ENCODE results near the gene CTRB2. TPM values are rescaled to one million over a fixed set of nuclear protein-coding genes. Genes with fewer than 3 reads are reported as not detected.
"Not testable (repeated sequence)": the region's sequence is repeated elsewhere in the genome, so short reads cannot be mapped to it uniquely, and the experiment has no call there.

The CTRB2 gene
- total RNA-seq, 1 donor from 2014 or later: not detected

- no peak for DNase-seq
These were observed 19.8 kb upstream of the CTRB2 start for GRCh38 chr16:75226550-75227360.

- no peak for DNase-seq
These were observed 18.9 kb upstream of the CTRB2 start for GRCh38 chr16:75225678-75226515.

- no peak for DNase-seq
These were observed 18.1 kb upstream of the CTRB2 start for GRCh38 chr16:75225092-75225491.

GRCh38 chr16:75224306-75225082 is 17.5 kb upstream of the CTRB2 start:
- no peak for DNase-seq

- not testable (repeated sequence) for DNase-seq
These were observed 16.2 kb upstream of the CTRB2 start for GRCh38 chr16:75223129-75223528.

- DNase-seq: no peak
These were observed 15.4 kb upstream of the CTRB2 start for GRCh38 chr16:75222271-75222783.

GRCh38 chr16:75219838-75220237 is 12.9 kb upstream of the CTRB2 start:
- no peak for DNase-seq

GRCh38 chr16:75219088-75219487 is 12.1 kb upstream of the CTRB2 start:
- no peak for DNase-seq

- no peak for DNase-seq
These were observed 11.5 kb upstream of the CTRB2 start, which contains the start of gene CTRB1 for GRCh38 chr16:75218256-75219076. TSS of gene CTRB1 (plus strand) at chr16:75218988. CDS start at chr16:75219008, 20 bp downstream.

- DNase-seq: no peak
These were observed 10.5 kb upstream of the CTRB2 start for GRCh38 chr16:75217389-75217851.

GRCh38 chr16:75216576-75216975 is 9.6 kb upstream of the CTRB2 start:
- no peak for DNase-seq

GRCh38 chr16:75216127-75216526 is 9.2 kb upstream of the CTRB2 start:
- DNase-seq: no peak

GRCh38 chr16:75211286-75211685 is 4.3 kb upstream of the CTRB2 start:
- not testable (repeated sequence) for DNase-seq

- DNase-seq: no peak
These were observed 3.0 kb upstream of the CTRB2 start for GRCh38 chr16:75209944-75210343.

GRCh38 chr16:75209514-75209913 is 2.6 kb upstream of the CTRB2 start:
- not testable (repeated sequence) for DNase-seq

GRCh38 chr16:75208861-75209505 is 2.0 kb upstream of the CTRB2 start:
- DNase-seq: no peak

GRCh38 chr16:75208242-75208825 is 1.4 kb upstream of the CTRB2 start:
- DNase-seq: no peak

GRCh38 chr16:75207831-75208230 is 870 bp upstream of the CTRB2 start:
- DNase-seq: no peak

GRCh38 chr16:75205961-75206748 is 806 bp downstream of the CTRB2 start:
- not testable (repeated sequence) for DNase-seq

All from occipital lobe (tissue), 2 donors.